ENCODE measurements around the gene GUCY2C. TPM values are rescaled to one million over a fixed set of nuclear protein-coding genes. Genes with fewer than 3 reads are reported as not detected.

The GUCY2C gene
- total and polyA plus RNA-seq, 10 of the 15 experiments (the other 5 are each of a cell fraction or from before 2014, with no cell fraction given) = 0.08 to 0.60 (median 0.17) TPM

- in situ Hi-C loops (cut with MboI) (loop anchor here (10.0 kb wide), 1 partner anchor 342 kb away; no protein-coding TSS in a partner anchor), intact Hi-C loops (cut with micrococcal nuclease; ENCODE audit: unreplicated experiment) (loop anchor here (5.0 to 10.0 kb wide), 3 partner anchors 36 to 342 kb away; partner anchors contain the start of gene ATF7IP)
- ATAC-seq (no peak), FAIRE-seq (no peak), DNase-seq (ENCODE audit: low read depth, low spot score) (no peak)
- Histone ChIP-seq H2AFZ (ENCODE audit: control insufficient read depth, low read depth, low read length) (peak overlapping the region; percentile 14; the same call in 1 of the 2 replicates), H3K27me3 (replicated peaks in 1 of 2; ENCODE audit: control insufficient read depth in 2 of 2, insufficient read depth in 2 of 2, low read length in 1 of 2) (no peaks in the 10 kb centered on the region), H3K4me3 (no peak overlapping the region), H3K4me1 (ENCODE audit: control insufficient read depth, insufficient read depth, low read length) (peaks cover 27% of the 10 kb centered on the region), H3K27ac (ENCODE audit: control insufficient read depth, insufficient read depth) (peak overlapping the region; percentile 82), H3K9ac (ENCODE audit: control insufficient read depth, insufficient read depth, low read length) (peak overlapping the region; percentile 37; the same call in 1 of the 2 replicates), H3K36me3 (ENCODE audit: control insufficient read depth in 2 of 2, insufficient read depth in 2 of 2, low read length in 1 of 2) (no peaks in the 10 kb centered on the region), H3K4me2 (ENCODE audit: control insufficient read depth, insufficient read depth) (peak overlapping the region; percentile 94), H3K9me3 (replicated peaks; ENCODE audit: control insufficient read depth, insufficient read depth, low read length) (peaks cover 18% of the 10 kb centered on the region), H4K20me1 (ENCODE audit: control insufficient read depth, insufficient read depth) (no peaks in the 10 kb centered on the region), H3K79me2 (ENCODE audit: control insufficient read depth, insufficient read depth, low read length) (no peaks in the 10 kb centered on the region)
- BruUV-seq (replicated peaks) = no TSS peak
- ChIA-PET SMC1A (ENCODE audit: uncharacterized antibody, unreplicated experiment) (interaction anchor here (0.8 to 3.6 kb wide), 16 partner anchors 8 to 392 kb away, joined by 3 to 30 read pairs (median 5); partner anchors contain the start of gene ATF7IP), RAD21 (ENCODE audit: unreplicated experiment) (interaction anchor here (1.2 to 2.5 kb wide), 6 partner anchors 15 to 375 kb away, joined by 4 to 9 read pairs (median 5); no protein-coding TSS in a partner anchor), POLR2A (interaction anchor here (1.0 kb wide), 2 partner anchors 78 to 158 kb away, joined by 3 read pairs; a partner anchor contains a TSS), CTCF (interaction anchor here (0.9 to 2.3 kb wide), 8 partner anchors 16 to 456 kb away, joined by 3 to 12 read pairs (median 4); no protein-coding TSS in a partner anchor)
- 92% methylated on average over 3 of the region's 3 CpGs for WGBS (ENCODE audit: insufficient coverage, insufficient replicate concordance, low lambda C conversion rate, missing lambda C conversion rate)
- TF ChIP-seq NR2C2 (IDR thresholded peaks at IDR 0.05; ENCODE audit: borderline replicate concordance, control insufficient read depth, insufficient read length, low read depth) (no peak), IRF3 (IDR thresholded peaks at IDR 0.05) (no peak), ZZZ3 (IDR thresholded peaks at IDR 0.05; ENCODE audit: control insufficient read depth, insufficient read length, low read depth) (no peak), GATAD2B (conservative IDR thresholded peaks at IDR 0.05; ENCODE audit: low read depth) (no peak), RUNX3 (IDR thresholded peaks at IDR 0.05; ENCODE audit: low read length) (no peak), NFYA (IDR thresholded peaks at IDR 0.05; ENCODE audit: borderline replicate concordance, low read depth, low read length) (no peak), ZNF217 (IDR thresholded peaks at IDR 0.05) (no peak), CBX3 (IDR thresholded peaks at IDR 0.05; ENCODE audit: borderline replicate concordance, low read depth) (no peak), KLF5 (IDR thresholded peaks at IDR 0.05; ENCODE audit: partially characterized antibody) (no peak), ATF7 (IDR thresholded peaks at IDR 0.05; ENCODE audit: low read depth) (no peak), USF2 (IDR thresholded peaks at IDR 0.05; ENCODE audit: borderline replicate concordance, low read depth, low read length) (no peak), RB1 (IDR thresholded peaks at IDR 0.05; ENCODE audit: borderline replicate concordance) (no peak), RAD21 (IDR thresholded peaks at IDR 0.05; ENCODE audit: insufficient read depth, low read depth, low read length) (no peak)
- TF ChIP-seq, protein P1, sequence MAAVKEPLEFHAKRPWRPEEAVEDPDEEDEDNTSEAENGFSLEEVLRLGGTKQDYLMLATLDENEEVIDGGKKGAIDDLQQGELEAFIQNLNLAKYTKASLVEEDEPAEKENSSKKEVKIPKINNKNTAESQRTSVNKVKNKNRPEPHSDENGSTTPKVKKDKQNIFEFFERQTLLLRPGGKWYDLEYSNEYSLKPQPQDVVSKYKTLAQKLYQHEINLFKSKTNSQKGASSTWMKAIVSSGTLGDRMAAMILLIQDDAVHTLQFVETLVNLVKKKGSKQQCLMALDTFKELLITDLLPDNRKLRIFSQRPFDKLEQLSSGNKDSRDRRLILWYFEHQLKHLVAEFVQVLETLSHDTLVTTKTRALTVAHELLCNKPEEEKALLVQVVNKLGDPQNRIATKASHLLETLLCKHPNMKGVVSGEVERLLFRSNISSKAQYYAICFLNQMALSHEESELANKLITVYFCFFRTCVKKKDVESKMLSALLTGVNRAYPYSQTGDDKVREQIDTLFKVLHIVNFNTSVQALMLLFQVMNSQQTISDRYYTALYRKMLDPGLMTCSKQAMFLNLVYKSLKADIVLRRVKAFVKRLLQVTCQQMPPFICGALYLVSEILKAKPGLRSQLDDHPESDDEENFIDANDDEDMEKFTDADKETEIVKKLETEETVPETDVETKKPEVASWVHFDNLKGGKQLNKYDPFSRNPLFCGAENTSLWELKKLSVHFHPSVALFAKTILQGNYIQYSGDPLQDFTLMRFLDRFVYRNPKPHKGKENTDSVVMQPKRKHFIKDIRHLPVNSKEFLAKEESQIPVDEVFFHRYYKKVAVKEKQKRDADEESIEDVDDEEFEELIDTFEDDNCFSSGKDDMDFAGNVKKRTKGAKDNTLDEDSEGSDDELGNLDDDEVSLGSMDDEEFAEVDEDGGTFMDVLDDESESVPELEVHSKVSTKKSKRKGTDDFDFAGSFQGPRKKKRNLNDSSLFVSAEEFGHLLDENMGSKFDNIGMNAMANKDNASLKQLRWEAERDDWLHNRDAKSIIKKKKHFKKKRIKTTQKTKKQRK (IDR thresholded peaks at IDR 0.05; ENCODE audit: low read depth, low read length) = no peak
Measured at GRCh38 chr12:14612898-14613445, 83.4 kb downstream of the GUCY2C start.

Data from GM12878 (cell line).